Sigmoid colon (tissue), 4 donors: ENCODE data around the gene MAMDC2.

Source experiments
- CTCF ChIP-seq, 4 experiments: fragments of 450-650 bp in 3 of 4; fragments of 200-600 bp in 1 of 4; IDR thresholded peaks; one replicate each; pipeline ENCODE4 v1.5.1; 2016 to 2019; ENCODE audit warnings: antibody characterized with exemption in 4 of 4, mild to moderate bottlenecking in 3 of 4, moderate library complexity in 2 of 4
- POLR2A ChIP-seq, 2 donors: fragments of 450-650 bp; IDR thresholded peaks; one replicate each; pipeline ENCODE4 v1.6.1; 2016; ENCODE audit warnings: antibody characterized with exemption in 2 of 2, mild to moderate bottlenecking in 2 of 2, moderate library complexity in 2 of 2
- POLR2AphosphoS5 ChIP-seq, 4 donors: sonication (generic); formaldehyde crosslinking; IDR thresholded peaks; one replicate each; pipeline ENCODE4 v1.6.1; 2017; ENCODE audit warnings: antibody characterized with exemption in 4 of 4

DNA sequence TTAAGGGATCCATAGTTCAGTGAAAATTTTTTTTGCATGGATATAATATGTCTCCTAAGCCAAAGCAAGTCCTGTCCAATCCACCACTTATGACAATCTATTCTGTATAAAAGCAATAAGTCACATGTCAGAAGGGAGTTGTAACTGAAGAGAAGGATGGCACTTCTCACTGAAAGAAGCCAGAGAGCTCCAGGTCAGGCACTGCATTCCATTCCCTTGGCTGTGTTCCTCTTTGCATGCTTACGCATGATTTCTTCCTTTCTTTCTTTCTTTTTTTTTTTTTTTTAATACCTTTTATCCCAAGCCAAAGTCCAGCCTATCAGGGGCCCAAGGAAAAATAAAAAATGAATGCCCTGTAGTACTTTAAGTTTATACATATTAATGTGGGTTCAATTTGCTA is 39.8 kb downstream of the MAMDC2 start:
- TF ChIP-seq POLR2A (IDR thresholded peaks at IDR 0.05) (no peak), CTCF (IDR thresholded peaks at IDR 0.05) (no peak), POLR2AphosphoS5 (IDR thresholded peaks at IDR 0.05) (peak; percentile 51 to 81 (median 74))
